HCT116 (cell line): ENCODE measurements around the gene CNTNAP2. TPM values are rescaled to one million over a fixed set of nuclear protein-coding genes. Genes with fewer than 3 reads are reported as not detected.

Experiments
- ATAC-seq: fragments of 200-7000 bp; cut with Tn5 transposase; 2 replicates; pipeline ENCODE4 v1.9.1; 2020; ENCODE audit warnings: mild to moderate bottlenecking, moderate library complexity
- BruUV-seq: library from RNA; stranded (reverse); fragments of 400-500 nt; replicated peaks from 2 replicates; lab custom pipeline; 2021; lab: Mats Ljungman, UMichigan
- CTCF ChIA-PET: fragments of 300-600 bp; sonication (Branson Sonifier 250); formaldehyde crosslinking; loops from one replicate; lab custom pipeline; 2021; ENCODE audit warnings: antibody characterized with exemption; lab: Charles Lee
- POLR2A ChIA-PET: fragments of 300-600, 350-600 bp; sonication (Branson Sonifier 250); formaldehyde crosslinking; loops from one replicate; lab custom pipeline; 2021; ENCODE audit warnings: antibody characterized with exemption; lab: Charles Lee
- RAD21 ChIA-PET, 2 experiments: fragments of 300-600 bp; sonication (Branson Sonifier 250); formaldehyde crosslinking; loops; one replicate each; lab custom pipeline; 2023; ENCODE audit warnings: low total read pairs in 2 of 2; ENCODE audit not compliant: uncharacterized antibody in 2 of 2, unreplicated experiment in 2 of 2, low non-redundant PET in 1 of 2; lab: Charles Lee
- DNase-seq: peaks from one replicate; pipeline ENCODE4 v3.0.0-alpha.2; 2010; ENCODE audit warnings: low read depth, low spot score
- H2AFZ ChIP-seq: fragments of 200-600 bp; shearing (Covaris generic), sonication (generic); 2 replicates; pipeline ENCODE4 v1.6.1; 2017; ENCODE audit warnings: low read depth, mixed run types, mixed read lengths, antibody characterized with exemption, low read length; ENCODE audit not compliant: poor library complexity, severe bottlenecking
- H3K27ac ChIP-seq: 2 replicates; pipeline ENCODE4 v1.5.1; 2012; ENCODE audit warnings: low read depth, low read length
- H3K27me3 ChIP-seq: fragments of 200-600 bp; sonication (generic); 2 replicates; pipeline ENCODE4 v1.6.1; 2016; ENCODE audit warnings: mixed run types, low read length, mixed read lengths; ENCODE audit not compliant: insufficient read depth
- H3K36me3 ChIP-seq, 2 experiments: fragments of 200-500 bp in 1 of 2; fragments of 200-600 bp in 1 of 2; sonication (Bioruptor generic) in 1 of 2; sonication (generic) in 1 of 2; 2 replicates each; pipeline versions ENCODE4 v1.5.1 to v1.6.1; 2014 to 2016; ENCODE audit warnings: low read length in 2 of 2, inconsistent platforms in 1 of 2, mixed read lengths in 1 of 2, mixed run types in 1 of 2; ENCODE audit not compliant: insufficient read depth in 2 of 2, control insufficient read depth in 1 of 2
- H3K4me1 ChIP-seq, 2 experiments: fragments of 200-600 bp in 1 of 2; sonication (generic) in 1 of 2; 2 replicates each; pipeline versions ENCODE4 v1.5.1 to v1.6.1; 2012 to 2017; ENCODE audit warnings: low read length in 2 of 2, inconsistent platforms in 1 of 2, mild to moderate bottlenecking in 1 of 2, mixed read lengths in 1 of 2, mixed run types in 1 of 2, moderate library complexity in 1 of 2; ENCODE audit not compliant: insufficient read depth in 2 of 2, control insufficient read depth in 1 of 2
- H3K4me2 ChIP-seq: fragments of 200-600 bp; sonication (generic); 2 replicates; pipeline ENCODE4 v1.6.1; 2017; ENCODE audit warnings: mixed run types, low read length, mixed read lengths
- H3K4me3 ChIP-seq, 2 experiments: fragments of 200-600 bp in 1 of 2; sonication (generic) in 1 of 2; replicated peaks in 1 of 2; 2 replicates each; pipeline ENCODE4 v1.5.1; 2011 to 2016; ENCODE audit warnings: low read length in 2 of 2, control low read depth in 1 of 2, low read depth in 1 of 2, mild to moderate bottlenecking in 1 of 2, mixed read lengths in 1 of 2, mixed run types in 1 of 2
- H3K79me2 ChIP-seq: fragments of 200-600 bp; sonication (generic); 2 replicates; pipeline ENCODE4 v1.6.1; 2017; ENCODE audit warnings: mild to moderate bottlenecking, mixed run types, low read length, moderate library complexity, mixed read lengths; ENCODE audit not compliant: insufficient read depth
- H3K9ac ChIP-seq: fragments of 200-600 bp; sonication (generic); 2 replicates; pipeline ENCODE4 v1.6.1; 2016; ENCODE audit warnings: low read length, mixed read lengths
- H3K9me2 ChIP-seq: fragments of 200-600 bp; sonication (generic), shearing (Covaris generic); 2 replicates; pipeline ENCODE4 v1.6.1; 2017; ENCODE audit warnings: mixed run types, mild to moderate bottlenecking, moderate library complexity; ENCODE audit not compliant: insufficient read depth
- H3K9me3 ChIP-seq, 2 experiments: fragments of 200-500 bp in 1 of 2; fragments of 200-600 bp in 1 of 2; sonication (Bioruptor generic) in 1 of 2; sonication (generic) in 1 of 2; 2 replicates each; pipeline ENCODE4 v1.6.1; 2014 to 2017; ENCODE audit warnings: low read length in 2 of 2, mixed read lengths in 2 of 2, inconsistent platforms in 1 of 2, low read depth in 1 of 2, mild to moderate bottlenecking in 1 of 2, mixed run types in 1 of 2, moderate library complexity in 1 of 2; ENCODE audit not compliant: control insufficient read depth in 1 of 2, insufficient read depth in 1 of 2
- H4K20me1 ChIP-seq: fragments of 200-600 bp; sonication (generic), shearing (Covaris generic); 2 replicates; pipeline ENCODE4 v1.6.1; 2017; ENCODE audit warnings: mixed run types, mild to moderate bottlenecking, moderate library complexity; ENCODE audit not compliant: insufficient read depth
- EZH2 ChIP-seq: fragments of 200-600 bp; sonication (generic); IDR thresholded peaks from 2 replicates; pipeline ENCODE4 v1.6.1; 2017; ENCODE audit warnings: antibody characterized with exemption, mixed run types
- EZH2phosphoT487 ChIP-seq: fragments of 200-600 bp; IDR thresholded peaks from 2 replicates; pipeline ENCODE4 v1.6.1; 2018; ENCODE audit warnings: antibody characterized with exemption, borderline replicate concordance
- YY1 ChIP-seq: IDR thresholded peaks from 2 replicates; pipeline ENCODE4 v1.6.1; 2011; ENCODE audit warnings: low read length, low read depth, moderate library complexity, mild to moderate bottlenecking; ENCODE audit not compliant: insufficient replicate concordance; ENCODE audit errors: extremely low read depth
- ZFX ChIP-seq: fragments of 450-650 bp; IDR thresholded peaks from 2 replicates; pipeline ENCODE4 v1.6.1; 2017
- intact Hi-C: fragments of 100-400 bp; cut with micrococcal nuclease; formaldehyde crosslinking; loops from 2 replicates; pipeline ENCODE4 v1.10.0; 2022
- total RNA-seq: library from RNA; stranded (reverse); gene quantifications from one replicate; pipeline ENCODE4 v1.2.1, GENCODE V29; 2021; ENCODE audit not compliant: unreplicated experiment
- TF ChIP-seq, protein P1 (sequence below): IDR thresholded peaks from 2 replicates; pipeline ENCODE4 v1.6.1; 2012; ENCODE audit warnings: low read depth
- TF ChIP-seq, protein P2 (sequence below), 3 experiments: fragments of 200-600 bp in 1 of 3; sonication (generic) in 1 of 3; IDR thresholded peaks in 2 of 3; conservative IDR thresholded peaks in 1 of 3; 2 replicates each; pipeline ENCODE4 v1.5.1; 2012 to 2017; ENCODE audit warnings: low read depth in 2 of 3, low read length in 2 of 3, antibody characterized with exemption in 1 of 3, borderline replicate concordance in 1 of 3, control low read depth in 1 of 3, mild to moderate bottlenecking in 1 of 3, mixed read lengths in 1 of 3, mixed run types in 1 of 3, moderate library complexity in 1 of 3; ENCODE audit not compliant: insufficient read depth in 1 of 3
- TF ChIP-seq, protein P3 (sequence below): IDR thresholded peaks from 2 replicates; pipeline ENCODE4 v1.6.1; 2011; ENCODE audit warnings: mild to moderate bottlenecking, low read length, moderate library complexity; ENCODE audit not compliant: insufficient replicate concordance; ENCODE audit errors: extremely low read depth

Gene CNTNAP2
- total RNA-seq, 1 experiment from 2014 or later, result 0.37 TPM

DNA sequence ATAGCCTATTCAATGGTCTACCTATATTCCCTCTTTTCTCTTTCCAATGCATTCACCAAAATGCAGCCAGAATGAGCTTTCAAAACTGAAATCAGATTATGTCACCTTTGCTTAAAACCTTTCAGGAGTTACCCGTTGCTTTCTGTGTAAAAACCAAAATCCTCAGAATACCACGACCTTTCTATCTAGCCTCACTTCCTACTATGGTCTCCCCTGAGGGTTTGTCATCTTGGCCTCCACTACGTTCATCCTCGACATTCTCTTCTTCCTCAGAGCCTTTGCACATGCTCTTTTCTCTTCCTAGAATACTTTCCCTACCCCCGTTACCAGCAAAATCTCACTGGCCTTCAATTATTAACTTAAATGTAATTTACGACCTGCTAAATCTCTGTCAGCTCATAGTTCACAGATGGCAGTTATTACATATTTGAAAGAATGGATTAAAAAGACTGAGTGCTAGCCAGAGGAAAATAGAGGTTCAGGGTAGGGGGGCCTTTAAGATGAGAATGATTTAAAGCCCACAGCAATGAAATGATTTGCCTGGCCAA, 2093.1 kb downstream of the CNTNAP2 start:
- TF ChIP-seq EZH2phosphoT487 (no peak), EZH2 (no peak), YY1 (no peak), ZFX (no peak)
- TF ChIP-seq, protein P1, sequence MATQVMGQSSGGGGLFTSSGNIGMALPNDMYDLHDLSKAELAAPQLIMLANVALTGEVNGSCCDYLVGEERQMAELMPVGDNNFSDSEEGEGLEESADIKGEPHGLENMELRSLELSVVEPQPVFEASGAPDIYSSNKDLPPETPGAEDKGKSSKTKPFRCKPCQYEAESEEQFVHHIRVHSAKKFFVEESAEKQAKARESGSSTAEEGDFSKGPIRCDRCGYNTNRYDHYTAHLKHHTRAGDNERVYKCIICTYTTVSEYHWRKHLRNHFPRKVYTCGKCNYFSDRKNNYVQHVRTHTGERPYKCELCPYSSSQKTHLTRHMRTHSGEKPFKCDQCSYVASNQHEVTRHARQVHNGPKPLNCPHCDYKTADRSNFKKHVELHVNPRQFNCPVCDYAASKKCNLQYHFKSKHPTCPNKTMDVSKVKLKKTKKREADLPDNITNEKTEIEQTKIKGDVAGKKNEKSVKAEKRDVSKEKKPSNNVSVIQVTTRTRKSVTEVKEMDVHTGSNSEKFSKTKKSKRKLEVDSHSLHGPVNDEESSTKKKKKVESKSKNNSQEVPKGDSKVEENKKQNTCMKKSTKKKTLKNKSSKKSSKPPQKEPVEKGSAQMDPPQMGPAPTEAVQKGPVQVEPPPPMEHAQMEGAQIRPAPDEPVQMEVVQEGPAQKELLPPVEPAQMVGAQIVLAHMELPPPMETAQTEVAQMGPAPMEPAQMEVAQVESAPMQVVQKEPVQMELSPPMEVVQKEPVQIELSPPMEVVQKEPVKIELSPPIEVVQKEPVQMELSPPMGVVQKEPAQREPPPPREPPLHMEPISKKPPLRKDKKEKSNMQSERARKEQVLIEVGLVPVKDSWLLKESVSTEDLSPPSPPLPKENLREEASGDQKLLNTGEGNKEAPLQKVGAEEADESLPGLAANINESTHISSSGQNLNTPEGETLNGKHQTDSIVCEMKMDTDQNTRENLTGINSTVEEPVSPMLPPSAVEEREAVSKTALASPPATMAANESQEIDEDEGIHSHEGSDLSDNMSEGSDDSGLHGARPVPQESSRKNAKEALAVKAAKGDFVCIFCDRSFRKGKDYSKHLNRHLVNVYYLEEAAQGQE, result no peak
- TF ChIP-seq, protein P2, sequence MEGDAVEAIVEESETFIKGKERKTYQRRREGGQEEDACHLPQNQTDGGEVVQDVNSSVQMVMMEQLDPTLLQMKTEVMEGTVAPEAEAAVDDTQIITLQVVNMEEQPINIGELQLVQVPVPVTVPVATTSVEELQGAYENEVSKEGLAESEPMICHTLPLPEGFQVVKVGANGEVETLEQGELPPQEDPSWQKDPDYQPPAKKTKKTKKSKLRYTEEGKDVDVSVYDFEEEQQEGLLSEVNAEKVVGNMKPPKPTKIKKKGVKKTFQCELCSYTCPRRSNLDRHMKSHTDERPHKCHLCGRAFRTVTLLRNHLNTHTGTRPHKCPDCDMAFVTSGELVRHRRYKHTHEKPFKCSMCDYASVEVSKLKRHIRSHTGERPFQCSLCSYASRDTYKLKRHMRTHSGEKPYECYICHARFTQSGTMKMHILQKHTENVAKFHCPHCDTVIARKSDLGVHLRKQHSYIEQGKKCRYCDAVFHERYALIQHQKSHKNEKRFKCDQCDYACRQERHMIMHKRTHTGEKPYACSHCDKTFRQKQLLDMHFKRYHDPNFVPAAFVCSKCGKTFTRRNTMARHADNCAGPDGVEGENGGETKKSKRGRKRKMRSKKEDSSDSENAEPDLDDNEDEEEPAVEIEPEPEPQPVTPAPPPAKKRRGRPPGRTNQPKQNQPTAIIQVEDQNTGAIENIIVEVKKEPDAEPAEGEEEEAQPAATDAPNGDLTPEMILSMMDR (IDR thresholded peaks at IDR 0.05 in 2 of 3, conservative IDR thresholded peaks at IDR 0.05 in 1 of 3; ENCODE audit: borderline replicate concordance in 1 of 3, insufficient read depth in 1 of 3, low read depth in 2 of 3, low read length in 2 of 3), result no peak
- TF ChIP-seq, protein P3, sequence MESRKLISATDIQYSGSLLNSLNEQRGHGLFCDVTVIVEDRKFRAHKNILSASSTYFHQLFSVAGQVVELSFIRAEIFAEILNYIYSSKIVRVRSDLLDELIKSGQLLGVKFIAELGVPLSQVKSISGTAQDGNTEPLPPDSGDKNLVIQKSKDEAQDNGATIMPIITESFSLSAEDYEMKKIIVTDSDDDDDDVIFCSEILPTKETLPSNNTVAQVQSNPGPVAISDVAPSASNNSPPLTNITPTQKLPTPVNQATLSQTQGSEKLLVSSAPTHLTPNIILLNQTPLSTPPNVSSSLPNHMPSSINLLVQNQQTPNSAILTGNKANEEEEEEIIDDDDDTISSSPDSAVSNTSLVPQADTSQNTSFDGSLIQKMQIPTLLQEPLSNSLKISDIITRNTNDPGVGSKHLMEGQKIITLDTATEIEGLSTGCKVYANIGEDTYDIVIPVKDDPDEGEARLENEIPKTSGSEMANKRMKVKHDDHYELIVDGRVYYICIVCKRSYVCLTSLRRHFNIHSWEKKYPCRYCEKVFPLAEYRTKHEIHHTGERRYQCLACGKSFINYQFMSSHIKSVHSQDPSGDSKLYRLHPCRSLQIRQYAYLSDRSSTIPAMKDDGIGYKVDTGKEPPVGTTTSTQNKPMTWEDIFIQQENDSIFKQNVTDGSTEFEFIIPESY, result no peak
- no peaks in the 10 kb centered on the region for H3K36me3 ChIP-seq
- no peak for DNase-seq
- ChIA-PET RAD21 (no interaction called here), CTCF (no interaction called here), POLR2A (no interaction called here)
- H3K4me2 ChIP-seq, result no peak overlapping the region
- H3K4me1 ChIP-seq, result no peaks in the 10 kb centered on the region
- no peak overlapping the region for H3K27ac ChIP-seq
- H3K4me3 ChIP-seq, result no peak overlapping the region
- no peaks in the 10 kb centered on the region for H3K9me2 ChIP-seq
- no peaks in the 10 kb centered on the region for H4K20me1 ChIP-seq
- H3K79me2 ChIP-seq, result no peaks in the 10 kb centered on the region
- intact Hi-C loops, result no loop called here
- H3K9me3 ChIP-seq, result no peaks in the 10 kb centered on the region
- BruUV-seq, result no TSS peak
- no peak overlapping the region for H3K9ac ChIP-seq
- peaks cover 5% of the 10 kb centered on the region for H3K27me3 ChIP-seq
- ATAC-seq, result no peak
- no peak overlapping the region for H2AFZ ChIP-seq
